Measurements from ENCODE around the gene CATSPERZ. TPM values are rescaled to one million over a fixed set of nuclear protein-coding genes. Genes with fewer than 3 reads are reported as not detected.

Gene CATSPERZ
- total and polyA plus RNA-seq, 2 of the 8 experiments (the other 6 are each of a cell fraction or from before 2014, with no cell fraction given) = 0.77 TPM; not detected in 1

DNA sequence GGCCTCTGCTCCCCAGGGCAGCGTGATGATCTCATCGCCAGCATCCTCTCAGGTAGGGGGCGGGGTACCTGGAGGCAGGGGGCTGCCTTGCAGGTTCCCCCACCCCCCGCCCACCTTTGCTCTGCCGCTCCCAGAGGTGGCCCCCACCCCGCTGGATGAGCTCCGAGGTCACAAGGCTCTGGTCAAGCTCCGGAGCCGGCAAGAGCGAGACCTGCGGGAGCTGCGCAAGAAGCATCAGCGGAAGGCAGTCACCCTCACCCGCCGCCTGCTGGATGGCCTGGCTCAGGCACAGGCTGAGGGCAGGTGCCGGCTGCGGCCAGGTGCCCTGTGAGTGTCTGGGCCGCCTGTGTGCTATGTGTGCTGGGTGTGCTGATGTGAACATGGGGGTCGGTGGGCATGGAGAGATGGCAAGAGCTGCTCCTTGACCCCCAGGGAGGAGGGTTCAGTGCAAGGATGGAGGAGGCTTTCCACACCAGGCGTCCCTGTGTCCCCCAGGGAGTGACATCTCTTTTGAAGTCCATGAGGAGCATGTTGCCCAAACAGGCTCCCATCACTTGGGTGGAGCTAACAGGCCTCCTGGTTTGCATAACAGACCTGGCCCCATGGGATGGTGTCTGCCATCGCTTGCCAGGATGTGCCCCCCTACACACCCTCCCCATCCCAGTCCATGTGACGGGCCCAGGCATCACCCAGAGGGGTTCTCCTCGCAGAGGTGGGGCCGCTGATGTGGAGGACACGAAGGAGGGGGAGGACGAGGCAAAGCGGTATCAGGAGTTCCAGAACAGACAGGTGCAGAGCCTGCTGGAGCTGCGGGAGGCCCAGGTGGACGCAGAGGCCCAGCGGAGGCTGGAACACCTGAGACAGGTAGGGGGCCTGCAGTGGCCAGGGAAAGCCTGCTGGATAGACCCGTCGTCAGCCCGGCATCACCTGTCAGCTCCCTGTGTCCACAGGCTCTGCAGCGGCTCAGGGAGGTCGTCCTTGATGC is 34.7 kb upstream of the CATSPERZ start (continued):
- TF ChIP-seq ASH2L (IDR thresholded peaks at IDR 0.05; ENCODE audit: low read length) (no peak), RBBP5 (IDR thresholded peaks at IDR 0.05; ENCODE audit: borderline replicate concordance, low read depth, low read length) (no peak), SRF (IDR thresholded peaks at IDR 0.05; ENCODE audit: low read depth, low read length) (no peak), TEAD4 (IDR thresholded peaks at IDR 0.05; ENCODE audit: low read depth, low read length) (no peak), CHD2 (IDR thresholded peaks at IDR 0.05; ENCODE audit: low read length) (no peak)
- TF ChIP-seq, protein P1, sequence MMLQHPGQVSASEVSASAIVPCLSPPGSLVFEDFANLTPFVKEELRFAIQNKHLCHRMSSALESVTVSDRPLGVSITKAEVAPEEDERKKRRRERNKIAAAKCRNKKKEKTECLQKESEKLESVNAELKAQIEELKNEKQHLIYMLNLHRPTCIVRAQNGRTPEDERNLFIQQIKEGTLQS (IDR thresholded peaks at IDR 0.05; ENCODE audit: insufficient read depth, low read depth, low read length) = no peak
